Activated B cell treated with CpG ODN at 0.5 μM for 24 hours (primary cell): ENCODE results near the gene SLC6A19. TPM values are rescaled to one million over a fixed set of nuclear protein-coding genes. Genes with fewer than 3 reads are reported as not detected.

Source experiments
- ATAC-seq: fragments of 200-7000 bp; cut with Tn5 transposase; one replicate; pipeline ENCODE4 v1.10.0; 2021; ENCODE audit warnings: low read depth, mild to moderate bottlenecking, moderate library complexity
- CTCF ChIA-PET: fragments of 350-600 bp; sonication (Branson Sonifier 250); formaldehyde crosslinking; loops from one replicate; lab custom pipeline; 2021; ENCODE audit warnings: antibody characterized with exemption; lab: Charles Lee
- POLR2A ChIA-PET: fragments of 350-600 bp; sonication (Branson Sonifier 250); formaldehyde crosslinking; loops from one replicate; lab custom pipeline; 2021; ENCODE audit warnings: antibody characterized with exemption; lab: Charles Lee
- DNase-seq: peaks from one replicate; pipeline ENCODE4 v3.0.0; 2022
- H3K27ac Mint-ChIP-seq: one replicate; pipeline ENCODE4 v1.8.0; 2020; ENCODE audit warnings: mixed read lengths
- H3K27me3 Mint-ChIP-seq: one replicate; pipeline ENCODE4 v1.8.0; 2021; ENCODE audit warnings: mixed read lengths
- H3K36me3 Mint-ChIP-seq: one replicate; pipeline ENCODE4 v1.8.0; 2021; ENCODE audit warnings: low read depth, mixed read lengths
- H3K4me1 Mint-ChIP-seq: one replicate; pipeline ENCODE4 v1.8.0; 2021; ENCODE audit warnings: mixed read lengths
- H3K4me3 Mint-ChIP-seq: one replicate; pipeline ENCODE4 v1.8.0; 2020; ENCODE audit warnings: mild to moderate bottlenecking, mixed read lengths
- H3K9me3 Mint-ChIP-seq: one replicate; pipeline ENCODE4 v1.8.0; 2020; ENCODE audit warnings: mixed read lengths
- CTCF ChIP-seq: fragments of 200-600 bp; IDR thresholded peaks from one replicate; pipeline ENCODE4 v1.8.0; 2022; ENCODE audit warnings: antibody characterized with exemption, mild to moderate bottlenecking
- intact Hi-C: fragments of 100-400 bp; cut with micrococcal nuclease; formaldehyde crosslinking; loops from one replicate; pipeline ENCODE4 v1.15.1; 2024
- total RNA-seq: library from RNA; stranded (reverse); gene quantifications from 2 replicates; pipeline ENCODE4 v1.2.3, GENCODE V29; 2022

The SLC6A19 gene
- total RNA-seq, 1 donor from 2014 or later = not detected

GRCh38 chr5:1251678-1252580 is 50.5 kb downstream of the SLC6A19 start:
- H3K27ac Mint-ChIP-seq = no peak overlapping the region
- ChIA-PET CTCF (no interaction called here), POLR2A (no interaction called here)
- H3K9me3 Mint-ChIP-seq = no peaks in the 10 kb centered on the region
- H3K27me3 Mint-ChIP-seq = peaks cover 6% of the 10 kb centered on the region
- no peaks in the 10 kb centered on the region for H3K36me3 Mint-ChIP-seq
- no peak overlapping the region for H3K4me3 Mint-ChIP-seq
- intact Hi-C loops = no loop called here
- DNase-seq (no peak), ATAC-seq (no peak)
- TF ChIP-seq CTCF = no peak
- no peaks in the 10 kb centered on the region for H3K4me1 Mint-ChIP-seq

GRCh38 chr5:1252681-1253080 is 51.3 kb downstream of the SLC6A19 start:
- Mint-ChIP-seq H3K36me3 (no peaks in the 10 kb centered on the region), H3K4me1 (no peaks in the 10 kb centered on the region), H3K27me3 (peaks cover under 1% of the 10 kb centered on the region), H3K27ac (no peak overlapping the region), H3K9me3 (no peaks in the 10 kb centered on the region), H3K4me3 (no peak overlapping the region)
- ATAC-seq (no peak), DNase-seq (no peak)
- POLR2A ChIA-PET = no interaction called here
- no peak for TF ChIP-seq CTCF
- intact Hi-C loops = no loop called here
- CTCF ChIA-PET = no interaction called here

GRCh38 chr5:1253456-1254105 is 52.2 kb downstream of the SLC6A19 start:
- no peak for TF ChIP-seq CTCF
- Mint-ChIP-seq H3K4me3 (no peak overlapping the region), H3K27me3 (no peaks in the 10 kb centered on the region), H3K9me3 (no peaks in the 10 kb centered on the region), H3K27ac (no peak overlapping the region), H3K4me1 (no peaks in the 10 kb centered on the region), H3K36me3 (no peaks in the 10 kb centered on the region)
- POLR2A ChIA-PET = no interaction called here
- CTCF ChIA-PET = no interaction called here
- intact Hi-C loops = no loop called here
- ATAC-seq (no peak), DNase-seq (no peak)

GRCh38 chr5:1254196-1254595 is 52.8 kb downstream of the SLC6A19 start:
- Mint-ChIP-seq H3K36me3 (no peaks in the 10 kb centered on the region), H3K4me1 (no peaks in the 10 kb centered on the region), H3K4me3 (no peak overlapping the region), H3K9me3 (no peaks in the 10 kb centered on the region), H3K27me3 (no peaks in the 10 kb centered on the region), H3K27ac (no peak overlapping the region)
- intact Hi-C loops = no loop called here
- no peak for ATAC-seq
- ChIA-PET POLR2A (no interaction called here), CTCF (no interaction called here)
- no peak for TF ChIP-seq CTCF
- DNase-seq = no peak

GRCh38 chr5:1255081-1255561 is 53.7 kb downstream of the SLC6A19 start:
- Mint-ChIP-seq H3K27ac (no peak overlapping the region), H3K27me3 (no peaks in the 10 kb centered on the region), H3K4me3 (no peak overlapping the region), H3K36me3 (no peaks in the 10 kb centered on the region), H3K9me3 (no peaks in the 10 kb centered on the region), H3K4me1 (no peaks in the 10 kb centered on the region)
- POLR2A ChIA-PET = no interaction called here
- CTCF ChIA-PET = no interaction called here
- intact Hi-C loops = no loop called here
- ATAC-seq (no peak), DNase-seq (no peak)
- TF ChIP-seq CTCF = no peak
